Embryonic facial prominence (tissue), 1 donor: ENCODE measurements around the gene KIRREL3.

Experiments used
- DNase-seq: peaks from one replicate; pipeline ENCODE4 v3.0.0-alpha.2; 2016; ENCODE audit errors: extremely low spot score

Gene KIRREL3

DNA sequence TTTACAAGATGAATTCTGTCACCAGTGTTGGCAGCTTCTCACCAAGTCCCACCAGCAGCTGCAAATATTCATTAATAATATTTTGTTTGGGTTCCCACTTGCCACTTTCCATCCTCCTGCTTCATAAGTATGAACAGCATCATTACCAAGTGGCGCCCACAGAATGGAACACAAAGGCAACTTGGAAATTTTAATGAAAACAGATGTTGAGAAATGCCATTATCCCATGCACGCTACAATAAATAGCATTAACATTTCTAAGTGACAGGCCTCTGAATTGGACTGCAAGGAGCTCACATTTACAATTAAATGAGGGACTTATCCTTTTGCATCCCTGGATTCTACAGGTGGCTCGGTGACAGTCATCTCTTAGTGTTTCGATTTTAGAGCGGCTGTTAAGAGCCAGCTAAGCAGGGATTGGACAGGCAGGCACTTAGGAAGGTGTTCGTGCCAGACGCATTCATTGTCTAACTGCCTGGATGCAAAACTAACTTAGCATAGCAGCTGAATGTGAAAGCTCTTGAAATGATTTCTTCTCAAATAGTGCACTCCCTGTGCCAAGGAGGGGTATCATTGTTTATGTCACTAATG is 170.3 kb downstream of the KIRREL3 start:
- no peak for DNase-seq

DNA sequence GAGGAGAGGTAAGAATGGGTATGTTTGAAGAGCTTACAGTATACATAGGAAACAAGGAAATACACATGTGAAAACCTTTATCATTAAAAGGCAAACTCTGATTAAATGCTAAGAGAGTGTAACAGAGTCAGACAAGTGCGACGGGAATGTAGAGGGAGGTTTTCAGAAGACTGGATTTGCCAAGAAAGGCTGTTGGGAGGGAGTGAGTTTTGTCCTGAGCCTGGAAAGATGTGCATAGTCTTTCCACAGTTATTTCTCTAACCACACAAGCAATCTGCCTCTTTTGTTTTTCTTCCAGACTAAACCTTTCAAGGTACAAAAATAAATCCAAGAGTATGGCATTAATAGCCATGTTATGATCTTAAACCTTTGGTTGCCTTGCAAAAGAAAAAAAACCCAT is 170.9 kb downstream of the KIRREL3 start:
- no peak for DNase-seq

DNA sequence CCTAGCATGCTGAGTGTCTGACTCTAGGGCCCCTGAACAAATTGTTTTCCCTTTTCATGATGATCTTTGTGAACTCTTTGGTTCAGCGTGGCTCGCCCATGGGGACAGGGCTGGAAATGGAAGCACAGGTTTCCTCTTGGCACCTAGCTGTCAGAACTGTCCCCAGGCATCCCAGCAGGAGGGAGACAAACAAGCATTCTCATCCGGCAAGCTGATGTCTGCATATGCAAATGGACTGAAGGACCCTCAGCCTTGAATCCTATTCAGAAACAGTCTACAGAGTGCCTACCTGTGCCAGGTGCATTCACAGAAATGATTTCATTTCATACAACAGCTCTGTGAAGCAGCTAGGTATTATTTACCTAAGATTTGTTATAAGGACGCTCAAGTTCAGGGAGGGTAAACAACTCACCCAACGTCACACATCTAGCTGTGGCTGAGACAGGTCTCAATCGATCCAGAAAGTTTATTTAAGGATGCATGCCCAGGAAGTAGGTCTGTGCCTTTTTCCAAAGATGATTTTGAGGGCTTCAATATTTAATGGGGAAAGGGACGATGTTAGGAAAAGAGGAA is 176.4 kb downstream of the KIRREL3 start:
- DNase-seq: no peak

DNA sequence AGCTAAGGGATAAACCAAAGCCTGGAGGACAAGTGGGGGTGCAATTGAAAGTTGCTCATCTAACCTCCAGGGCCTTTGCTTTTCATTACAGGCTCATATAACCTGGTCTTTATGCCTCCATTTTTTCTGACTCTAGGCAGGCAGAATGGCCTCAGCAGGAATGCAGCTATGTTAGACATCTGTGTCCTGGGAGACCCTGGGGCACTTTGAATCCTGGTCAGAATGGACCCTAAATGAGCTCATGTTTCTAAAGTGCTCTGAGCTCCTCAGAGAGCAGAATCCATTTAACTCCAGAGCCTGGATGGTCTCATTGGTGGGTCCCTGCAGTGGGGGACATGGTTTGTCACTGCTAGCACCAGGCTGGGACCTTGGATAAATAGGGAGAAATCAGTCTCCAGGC is 177.3 kb downstream of the KIRREL3 start:
- no peak for DNase-seq

DNA sequence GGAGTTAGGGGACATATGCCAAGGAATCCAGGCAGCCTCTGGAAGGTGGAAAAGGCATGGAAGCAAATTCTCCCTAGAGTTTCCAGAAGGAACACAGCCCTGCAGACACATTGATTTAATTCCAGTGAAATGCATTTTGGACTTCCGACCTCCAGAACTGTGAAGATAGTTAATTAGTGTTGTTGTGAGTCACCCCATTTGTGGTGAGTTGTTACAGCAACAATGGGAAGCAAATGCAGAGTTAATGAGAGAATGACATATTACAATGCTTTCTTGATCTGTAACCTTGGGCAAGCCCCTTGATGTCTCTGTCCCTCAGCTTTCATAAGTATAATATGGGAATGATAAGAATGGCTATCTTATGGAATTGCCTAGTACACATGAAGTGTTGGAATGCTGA is 178.7 kb downstream of the KIRREL3 start:
- no peak for DNase-seq

DNA sequence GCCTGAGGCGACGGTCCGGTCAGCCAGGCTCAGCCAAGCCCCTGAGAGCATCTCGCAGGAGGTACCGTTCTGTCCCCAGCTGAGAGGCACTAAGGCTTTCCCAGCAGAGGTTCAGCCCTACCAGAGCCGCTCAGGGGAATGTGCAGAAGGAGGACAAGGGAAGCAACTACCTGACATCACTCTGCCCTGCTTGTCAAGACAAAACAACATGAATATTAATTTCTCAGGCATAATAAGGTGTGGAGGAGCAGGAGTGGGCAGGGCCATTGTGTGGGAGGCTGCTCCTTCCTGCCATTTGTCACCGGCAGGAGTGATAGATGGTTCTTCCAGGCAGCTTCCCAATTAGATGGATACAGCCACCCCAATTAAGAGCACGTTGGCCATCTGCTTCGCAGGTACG is 181.4 kb downstream of the KIRREL3 start:
- DNase-seq: no peak

DNA sequence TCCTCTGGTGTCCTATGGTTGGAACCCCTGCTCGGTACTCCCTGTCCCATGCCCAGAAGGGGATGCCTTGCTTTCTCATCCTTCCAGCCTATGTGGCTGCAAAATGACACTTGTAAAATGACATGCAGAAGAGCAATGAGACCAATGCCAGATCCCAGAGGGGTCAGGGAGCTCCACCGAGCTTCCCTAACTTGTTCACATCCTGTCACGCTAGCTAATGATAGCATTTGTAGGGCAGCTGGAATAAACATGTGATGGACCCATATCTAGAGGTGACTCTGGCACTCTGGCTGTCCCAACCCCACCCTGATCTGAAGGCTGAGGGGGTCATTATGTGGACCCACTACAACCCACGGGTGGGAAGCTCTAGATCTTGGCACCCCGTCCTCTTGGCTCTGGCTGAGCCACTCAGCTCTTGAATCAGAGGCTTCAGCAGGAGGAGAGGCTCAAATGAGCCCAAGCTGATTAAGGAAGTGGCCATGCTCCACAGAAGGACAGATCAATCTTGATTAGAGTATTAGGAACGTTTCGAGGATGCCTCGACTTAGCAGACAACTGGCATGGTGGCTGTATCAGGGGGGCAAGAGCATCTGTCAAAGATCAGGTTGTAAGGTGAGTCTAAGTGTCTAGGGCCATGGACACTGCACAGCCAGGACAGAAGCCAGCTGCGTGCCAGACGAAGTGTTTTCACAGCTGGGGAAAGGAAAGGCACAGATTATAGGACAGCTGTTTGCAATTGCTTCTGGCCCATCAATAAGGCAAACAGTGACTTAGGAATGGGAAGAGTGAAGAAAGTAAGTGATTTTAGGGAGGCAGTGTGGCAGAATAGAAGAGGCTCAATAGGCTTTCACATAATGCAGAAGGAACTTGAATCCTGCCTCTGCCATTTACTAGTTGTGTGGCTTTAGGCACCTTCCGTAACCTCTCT is 182.8 kb downstream of the KIRREL3 start:
- no peak for DNase-seq

DNA sequence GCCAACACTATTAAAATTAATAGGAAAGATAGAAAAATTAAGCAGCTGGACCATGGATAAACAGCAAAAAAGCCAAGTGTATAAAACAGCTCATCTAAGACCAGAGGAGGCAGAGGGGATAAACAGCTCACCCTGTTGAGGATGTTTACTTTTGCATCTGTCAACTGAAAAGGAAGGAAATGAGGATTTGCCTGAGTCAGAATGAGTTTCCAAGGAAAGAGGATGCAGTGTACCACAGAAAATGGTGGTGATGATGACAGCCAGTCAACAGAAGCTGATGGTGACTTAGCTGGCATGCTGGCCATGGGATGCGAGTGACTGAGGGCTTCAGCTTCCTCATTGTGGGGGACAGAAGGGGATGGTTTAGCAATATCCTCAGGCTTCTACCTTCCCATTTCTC is 183.5 kb downstream of the KIRREL3 start:
- no peak for DNase-seq

DNA sequence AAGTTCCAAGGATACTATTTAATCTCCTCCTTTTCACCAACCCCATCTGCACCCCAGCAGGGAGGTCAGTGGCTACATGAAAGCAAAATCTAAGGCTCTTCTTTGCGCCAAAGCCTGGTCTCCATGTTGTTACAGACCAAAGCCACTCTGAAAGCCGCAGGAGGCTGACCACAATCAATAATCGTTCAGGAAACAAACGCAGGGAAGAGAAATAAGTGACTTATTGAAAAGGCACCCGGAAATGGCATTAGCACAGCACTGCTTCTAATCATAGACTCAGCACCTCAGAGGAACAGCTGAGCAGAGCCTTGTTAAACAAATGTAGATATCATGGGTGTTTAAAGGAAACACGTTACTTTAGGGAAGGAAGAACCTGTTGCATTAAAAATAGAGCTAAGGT is 183.9 kb downstream of the KIRREL3 start:
- no peak for DNase-seq

DNA sequence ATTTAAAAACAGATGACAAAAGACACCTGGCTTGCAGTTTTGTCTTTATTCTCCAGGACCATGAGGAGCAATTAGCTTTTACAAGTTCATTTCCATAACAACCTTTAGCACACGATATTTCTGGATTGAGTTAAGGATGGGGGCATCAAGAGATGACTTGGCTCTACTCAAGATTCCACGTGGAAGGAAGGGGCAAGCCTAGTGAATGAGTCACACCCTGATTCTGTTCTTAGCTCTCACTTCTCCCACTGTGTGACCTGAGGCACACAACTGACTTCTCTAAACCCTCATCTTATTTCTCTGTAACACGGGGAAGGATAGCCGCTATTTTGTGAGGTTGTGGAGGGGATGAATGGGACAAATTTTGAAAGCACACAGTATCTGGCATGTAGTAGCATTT is 185.5 kb downstream of the KIRREL3 start:
- DNase-seq: no peak

DNA sequence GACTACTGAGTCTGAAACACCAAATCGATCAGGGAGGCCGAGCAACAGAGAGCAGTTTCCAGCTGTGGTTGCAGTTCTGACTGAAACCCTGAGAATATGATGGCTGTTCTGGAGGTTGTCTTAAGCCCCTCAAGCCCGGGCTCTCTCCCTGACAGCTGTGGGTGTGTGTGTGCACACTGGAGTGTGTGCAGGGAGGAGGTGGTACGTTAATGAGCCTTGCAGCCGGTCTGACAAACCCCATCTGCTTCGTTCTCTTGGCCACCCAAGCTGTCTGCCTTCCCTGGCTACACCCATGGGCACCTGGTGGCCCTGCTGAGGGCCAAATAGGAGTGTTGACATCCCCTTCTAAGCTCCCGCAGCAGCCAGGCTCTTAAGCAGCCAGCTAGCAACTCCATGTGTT is 189.8 kb downstream of the KIRREL3 start:
- no peak for DNase-seq

DNA sequence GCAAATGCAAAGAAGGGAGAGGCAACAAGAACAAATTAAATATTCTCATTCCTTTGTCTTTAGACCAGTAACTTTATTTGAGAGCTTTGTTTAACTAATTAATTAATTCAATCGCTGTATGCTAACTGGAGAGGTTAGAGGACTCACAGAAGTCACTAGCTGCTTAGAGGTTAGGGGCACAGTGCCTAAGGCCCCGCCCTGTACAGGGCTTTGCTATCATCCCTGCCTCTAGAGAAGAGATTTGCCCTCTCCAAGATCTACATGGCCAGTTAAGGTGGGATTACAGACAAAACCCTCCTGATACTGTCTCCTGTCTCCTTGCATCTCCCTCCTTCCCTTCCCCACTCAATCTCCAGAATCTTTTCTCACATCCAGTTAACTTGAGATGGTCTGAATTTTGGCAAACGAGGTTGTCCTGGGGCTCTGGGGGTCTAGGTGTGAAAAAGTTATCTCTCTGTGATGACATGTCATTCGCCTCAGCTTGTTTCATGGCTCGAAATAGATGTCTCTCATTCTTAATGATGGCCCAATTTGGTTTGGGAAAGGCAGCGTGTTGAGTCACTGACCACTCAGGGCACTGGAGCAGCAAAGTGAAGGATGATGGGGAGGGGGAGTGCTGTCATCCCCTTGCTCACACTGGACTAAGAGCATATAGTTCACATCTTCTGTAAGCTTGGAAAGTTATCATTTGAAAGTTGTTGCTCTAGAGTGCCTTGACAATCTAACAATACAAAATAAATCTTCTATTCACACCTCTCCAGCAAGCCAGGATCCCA is 190.9 kb downstream of the KIRREL3 start:
- no peak for DNase-seq

DNA sequence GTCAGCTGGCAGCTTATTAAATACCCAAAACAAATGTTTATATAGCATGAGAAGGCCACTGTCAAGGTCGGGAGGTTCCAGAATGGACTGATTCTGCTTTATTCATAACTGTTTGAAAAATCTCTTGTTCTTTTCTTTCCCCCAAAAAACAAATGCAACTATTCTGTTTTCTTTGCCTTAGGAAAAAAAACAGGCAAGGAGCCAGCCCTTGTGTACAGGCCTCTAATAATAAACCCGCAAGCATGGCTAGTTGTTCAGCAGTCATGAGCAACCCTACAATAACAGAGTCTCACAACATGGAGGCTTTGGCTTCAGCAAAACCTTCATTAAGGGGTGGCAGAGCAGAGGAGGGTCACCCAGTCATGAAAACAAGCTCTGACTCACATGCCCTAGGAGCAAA is 191.7 kb downstream of the KIRREL3 start:
- DNase-seq: no peak

DNA sequence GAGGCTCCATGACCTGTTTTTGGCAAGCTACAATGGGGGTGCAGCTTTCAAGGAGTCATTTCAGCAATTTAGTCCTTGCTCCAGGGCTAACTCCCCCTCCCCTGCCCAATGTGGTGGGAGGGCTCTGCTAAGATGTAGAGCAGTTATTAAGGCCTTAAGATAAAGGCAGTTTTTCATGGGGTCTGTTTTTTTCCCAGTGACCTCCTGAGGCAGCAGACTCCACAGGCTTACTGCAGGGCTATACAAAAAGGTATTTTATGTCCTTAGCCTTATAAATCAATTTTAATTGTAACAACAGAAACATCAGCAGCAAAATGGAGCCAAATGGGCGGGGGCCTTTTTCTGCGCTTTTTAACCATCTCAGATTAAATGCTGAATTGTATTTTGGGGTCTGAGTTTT is 192.3 kb downstream of the KIRREL3 start:
- DNase-seq: no peak

DNA sequence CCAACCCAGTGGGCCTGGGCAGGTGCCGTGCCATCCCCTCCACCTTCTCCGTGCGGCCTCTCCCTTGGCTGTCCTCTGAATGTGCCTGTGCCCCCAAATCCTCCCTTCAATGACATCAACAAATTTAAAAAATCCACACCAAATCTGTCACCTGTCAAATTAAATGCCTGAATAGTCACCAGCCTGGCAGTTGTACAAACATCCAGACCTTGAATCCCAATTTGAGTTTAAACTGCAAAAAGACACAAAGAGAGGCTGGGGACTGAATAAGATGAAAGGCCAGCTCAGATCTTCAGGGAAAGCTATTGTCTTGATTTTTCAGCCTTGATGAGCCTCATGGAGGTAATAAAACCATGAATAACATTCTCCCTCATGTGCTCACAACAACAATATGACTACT is 194.7 kb downstream of the KIRREL3 start:
- DNase-seq: no peak

DNA sequence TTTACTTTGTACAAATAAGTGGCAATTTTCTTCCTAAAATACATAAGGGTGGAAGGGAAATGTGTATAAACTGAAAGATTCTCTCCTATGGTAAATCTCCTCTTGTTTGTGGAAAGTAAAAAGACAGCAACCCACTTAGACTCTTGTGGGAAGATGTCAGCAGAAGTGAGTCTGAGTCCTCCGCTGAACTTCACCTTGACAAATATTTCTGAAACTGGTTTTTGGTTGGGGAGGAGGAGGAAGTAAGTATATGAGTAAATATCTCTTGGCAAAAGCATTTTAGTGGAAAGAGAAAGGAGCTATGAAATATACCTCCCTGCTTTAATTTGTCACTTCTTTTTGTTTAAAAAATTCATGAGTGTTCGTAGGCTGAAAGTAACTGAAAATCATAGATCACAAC is 196.2 kb downstream of the KIRREL3 start:
- DNase-seq: no peak

DNA sequence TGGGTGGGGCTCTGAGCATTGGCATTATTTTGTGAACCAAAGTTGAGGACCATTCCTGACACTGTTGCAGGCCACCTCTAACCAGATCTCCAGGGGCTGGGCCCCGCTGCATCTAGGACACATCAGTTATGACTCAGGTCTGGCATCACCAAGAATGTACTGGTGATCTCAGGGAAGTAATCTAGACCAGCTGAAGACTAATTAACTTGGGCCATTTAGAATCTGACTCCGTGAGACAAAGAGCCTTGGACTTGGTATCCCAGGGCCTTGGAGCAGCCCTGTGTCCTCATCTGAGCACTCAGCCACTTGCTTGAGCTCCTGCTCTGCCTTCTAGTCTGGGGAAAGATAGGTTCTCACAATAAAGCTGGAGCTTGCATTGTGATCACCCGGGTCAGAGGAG is 200.6 kb downstream of the KIRREL3 start:
- DNase-seq: no peak

DNA sequence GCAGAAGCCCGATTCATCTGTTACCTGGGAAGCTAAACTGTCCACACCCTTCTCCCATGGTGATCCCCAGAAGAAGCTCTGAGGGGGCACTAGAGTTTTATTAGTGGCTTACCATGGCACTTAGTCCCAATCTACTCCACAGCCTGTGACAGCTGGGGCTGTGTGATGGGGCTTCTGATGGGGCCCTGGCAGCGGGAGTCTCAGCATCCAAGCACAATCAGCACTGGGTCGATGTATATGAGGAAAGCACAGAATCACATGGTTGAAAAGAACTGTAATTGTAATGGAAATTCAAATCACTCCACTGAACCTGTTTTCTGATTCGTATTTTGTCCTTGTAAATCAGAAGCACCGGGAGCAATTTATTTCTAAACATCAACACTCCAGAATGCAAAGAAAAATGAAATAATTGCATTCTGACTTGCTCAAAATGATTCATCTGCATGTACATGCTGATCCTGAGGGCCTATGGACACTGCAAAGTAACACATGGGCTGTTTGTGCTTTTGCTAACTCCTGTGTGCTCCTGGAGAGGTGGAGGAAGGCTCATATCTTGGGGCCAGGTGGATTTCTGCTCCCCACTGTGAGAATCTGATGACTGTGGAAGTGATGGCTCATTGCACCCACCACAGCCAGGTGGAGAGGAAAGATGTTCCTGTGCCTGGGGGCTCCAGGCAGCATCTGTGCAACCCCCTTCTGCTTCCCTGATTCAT is 203.0 kb downstream of the KIRREL3 start:
- no peak for DNase-seq

DNA sequence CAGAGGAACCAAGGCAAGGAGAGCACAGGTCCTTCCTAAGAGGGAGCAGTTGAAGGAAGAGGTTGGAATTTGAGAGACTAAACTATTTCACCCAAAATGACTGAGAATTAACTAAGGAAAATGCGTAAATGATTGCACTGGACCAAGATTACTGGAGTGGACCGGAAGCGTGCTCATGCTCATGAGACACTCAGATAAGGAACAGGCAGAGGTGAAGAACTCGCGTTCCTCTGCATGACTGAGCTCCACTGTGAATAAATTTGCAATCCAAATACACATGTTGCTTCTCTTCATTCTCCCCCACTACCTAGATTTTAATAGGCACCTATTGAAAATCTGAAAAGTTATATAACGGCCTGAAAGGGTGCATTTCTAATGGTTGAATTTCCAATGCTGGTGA is 207.0 kb downstream of the KIRREL3 start:
- DNase-seq: no peak

DNA sequence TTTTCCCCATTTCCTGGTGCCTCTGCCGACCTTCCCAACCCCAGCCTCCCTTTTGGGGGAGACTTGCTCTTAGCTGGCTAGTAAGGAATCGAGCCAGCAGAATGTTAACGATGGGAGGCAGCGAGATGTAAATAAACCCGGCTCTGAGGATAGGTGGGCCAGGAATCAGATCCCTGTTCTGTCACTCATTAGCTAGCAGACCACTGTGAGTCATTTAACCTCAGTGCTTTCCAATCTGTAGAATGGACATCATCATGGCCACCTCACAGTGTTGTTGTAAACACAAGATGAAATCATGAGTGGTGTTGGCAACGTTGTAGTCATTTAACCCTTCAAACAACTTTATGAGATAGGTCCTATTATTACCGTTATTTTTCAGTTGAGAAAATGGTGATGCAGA is 208.6 kb downstream of the KIRREL3 start:
- no peak for DNase-seq

DNA sequence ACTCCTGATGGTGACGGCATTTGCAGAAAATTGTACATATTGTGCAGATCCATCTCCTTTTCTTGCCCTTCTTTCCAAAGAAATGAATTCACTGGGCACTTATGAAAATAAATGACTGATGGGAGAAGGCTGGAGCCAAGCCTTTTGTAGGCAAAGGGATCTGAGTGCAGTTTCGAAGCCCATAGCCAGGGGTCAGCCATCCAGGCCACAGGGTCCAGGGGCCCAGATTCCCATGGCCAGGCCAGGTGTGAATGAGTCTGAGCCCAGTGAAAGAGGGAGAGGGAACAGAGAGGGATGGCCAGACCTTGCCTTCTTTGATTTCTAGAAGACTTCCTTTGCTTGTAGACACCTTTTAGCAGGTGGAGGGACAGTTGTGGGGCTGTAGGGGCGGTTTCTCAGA is 209.1 kb downstream of the KIRREL3 start:
- DNase-seq: no peak
